Measurements from ENCODE around the gene SCRN1.

The SCRN1 gene

DNA sequence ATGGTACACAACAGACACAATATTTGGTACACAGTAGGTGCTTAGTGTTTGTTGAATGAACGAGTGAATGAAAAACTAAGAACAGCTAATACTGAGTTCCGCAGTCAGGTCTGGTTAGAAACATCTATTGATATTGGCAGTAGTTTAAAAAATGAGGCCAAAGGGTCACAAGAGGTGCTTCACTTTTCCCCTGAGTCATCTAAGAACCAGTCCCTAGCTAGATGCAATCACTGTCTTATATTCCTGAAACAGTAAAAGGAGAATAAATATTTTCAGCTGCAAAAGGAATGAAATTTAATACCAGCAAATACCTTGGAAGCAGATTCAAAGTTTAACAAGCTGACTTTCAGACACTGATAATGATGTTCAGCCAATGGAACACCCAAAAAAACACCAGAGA, 54.5 kb downstream of the SCRN1 start:
- TF ChIP-seq, protein P1, sequence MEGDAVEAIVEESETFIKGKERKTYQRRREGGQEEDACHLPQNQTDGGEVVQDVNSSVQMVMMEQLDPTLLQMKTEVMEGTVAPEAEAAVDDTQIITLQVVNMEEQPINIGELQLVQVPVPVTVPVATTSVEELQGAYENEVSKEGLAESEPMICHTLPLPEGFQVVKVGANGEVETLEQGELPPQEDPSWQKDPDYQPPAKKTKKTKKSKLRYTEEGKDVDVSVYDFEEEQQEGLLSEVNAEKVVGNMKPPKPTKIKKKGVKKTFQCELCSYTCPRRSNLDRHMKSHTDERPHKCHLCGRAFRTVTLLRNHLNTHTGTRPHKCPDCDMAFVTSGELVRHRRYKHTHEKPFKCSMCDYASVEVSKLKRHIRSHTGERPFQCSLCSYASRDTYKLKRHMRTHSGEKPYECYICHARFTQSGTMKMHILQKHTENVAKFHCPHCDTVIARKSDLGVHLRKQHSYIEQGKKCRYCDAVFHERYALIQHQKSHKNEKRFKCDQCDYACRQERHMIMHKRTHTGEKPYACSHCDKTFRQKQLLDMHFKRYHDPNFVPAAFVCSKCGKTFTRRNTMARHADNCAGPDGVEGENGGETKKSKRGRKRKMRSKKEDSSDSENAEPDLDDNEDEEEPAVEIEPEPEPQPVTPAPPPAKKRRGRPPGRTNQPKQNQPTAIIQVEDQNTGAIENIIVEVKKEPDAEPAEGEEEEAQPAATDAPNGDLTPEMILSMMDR (IDR thresholded peaks at IDR 0.05) = no peak
- H3K27ac ChIP-seq = no peak overlapping the region
- DNase-seq (ENCODE audit: low spot score) = no peak
- no peak overlapping the region for H3K4me3 ChIP-seq

DNA sequence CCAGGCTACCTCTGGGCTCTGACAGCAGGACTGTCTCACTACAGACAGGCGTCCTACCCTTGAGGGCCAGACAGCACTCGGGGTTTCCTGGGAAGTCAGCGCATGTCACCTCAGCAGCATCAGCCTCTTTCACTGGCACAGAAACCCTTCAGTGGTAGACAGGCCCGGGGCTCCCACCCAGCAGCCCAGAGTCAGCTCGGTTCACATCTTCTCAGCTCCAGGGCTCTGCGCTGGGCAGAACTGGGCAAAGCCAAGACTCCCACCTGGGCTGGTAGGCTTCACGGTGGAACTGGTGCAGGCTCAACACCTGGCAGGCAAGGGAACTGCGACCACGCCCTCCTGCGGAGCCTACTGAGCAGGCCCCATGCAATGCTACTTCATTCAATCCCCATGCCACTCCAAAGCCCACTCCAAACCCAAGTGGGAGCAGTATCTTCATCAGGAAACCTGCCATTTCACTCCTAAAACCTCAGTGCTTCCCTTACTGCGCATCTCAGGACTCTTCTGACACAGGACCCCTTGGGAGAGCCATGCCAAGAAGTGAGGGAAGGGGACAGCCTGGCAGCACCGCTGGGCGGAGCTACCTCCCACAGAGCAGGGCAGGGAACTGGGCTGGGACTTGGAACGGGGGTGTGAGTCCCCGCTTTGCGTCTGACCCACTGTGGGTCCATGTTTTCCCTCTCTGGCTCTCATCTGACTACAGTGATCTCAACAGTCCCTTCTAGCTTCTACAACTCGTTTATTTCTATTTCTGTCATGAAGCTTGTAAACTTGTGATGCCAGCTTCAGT, 60.4 kb downstream of the SCRN1 start:
- TF ChIP-seq, protein P1 (IDR thresholded peaks at IDR 0.05) = no peak
- no peak for DNase-seq (ENCODE audit: low spot score)
- H3K27ac ChIP-seq = no peak overlapping the region

DNA sequence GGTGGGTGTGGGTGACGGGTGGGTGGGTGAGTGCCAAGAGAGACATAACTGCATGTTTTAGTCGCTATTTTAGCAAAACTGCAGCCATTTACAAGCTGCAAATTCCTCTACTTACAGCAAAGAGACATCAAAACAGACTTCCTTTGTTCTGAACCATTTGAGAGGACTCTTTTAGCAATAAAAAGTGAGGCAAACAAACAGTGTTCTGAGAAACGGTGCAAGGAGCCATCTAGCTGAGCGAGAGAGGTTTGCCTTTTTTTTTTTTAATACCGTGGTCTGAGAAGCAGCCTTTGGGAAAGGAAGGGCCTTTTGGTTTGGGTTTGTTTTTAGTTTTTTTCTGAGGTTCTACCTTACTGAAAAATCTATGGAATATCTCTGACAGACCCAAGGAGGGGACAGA, 62.9 kb downstream of the SCRN1 start:
- Histone ChIP-seq H3K27ac (peak overlapping the region in 1 of 2 donors; percentile 15), H3K4me3 (no peak overlapping the region)
- TF ChIP-seq, protein P1 (IDR thresholded peaks at IDR 0.05) = no peak
- no peak for DNase-seq (ENCODE audit: low spot score)

More for the DNA sequence above, 60.4 kb downstream of the SCRN1 start:
- H3K4me3 ChIP-seq = no peak overlapping the region

DNA sequence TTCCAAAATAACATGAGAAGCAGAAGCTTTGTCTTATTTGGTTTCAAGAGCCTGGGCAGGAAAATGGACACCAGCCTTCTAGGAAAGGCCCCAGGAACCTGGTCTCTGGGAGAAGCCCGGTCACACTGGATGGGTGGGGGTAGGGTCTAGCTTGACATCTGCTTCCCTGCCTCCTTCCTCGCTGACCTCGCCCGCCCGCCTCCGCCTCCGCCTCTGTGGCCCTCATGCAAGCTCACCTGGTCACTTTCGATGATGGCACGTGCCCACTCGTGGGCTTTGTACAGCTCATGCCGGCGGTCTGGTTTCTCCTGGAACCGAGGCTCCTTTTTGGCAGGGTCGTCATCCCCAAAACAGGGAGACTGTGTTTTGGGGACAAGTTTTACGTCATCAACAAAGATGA, 63.4 kb downstream of the SCRN1 start:
- no peak for DNase-seq (ENCODE audit: low spot score)
- no peak overlapping the region for H3K4me3 ChIP-seq
- peak overlapping the region in 1 of 2 donors; percentile 15 for H3K27ac ChIP-seq
- TF ChIP-seq, protein P1 (IDR thresholded peaks at IDR 0.05) = no peak

DNA sequence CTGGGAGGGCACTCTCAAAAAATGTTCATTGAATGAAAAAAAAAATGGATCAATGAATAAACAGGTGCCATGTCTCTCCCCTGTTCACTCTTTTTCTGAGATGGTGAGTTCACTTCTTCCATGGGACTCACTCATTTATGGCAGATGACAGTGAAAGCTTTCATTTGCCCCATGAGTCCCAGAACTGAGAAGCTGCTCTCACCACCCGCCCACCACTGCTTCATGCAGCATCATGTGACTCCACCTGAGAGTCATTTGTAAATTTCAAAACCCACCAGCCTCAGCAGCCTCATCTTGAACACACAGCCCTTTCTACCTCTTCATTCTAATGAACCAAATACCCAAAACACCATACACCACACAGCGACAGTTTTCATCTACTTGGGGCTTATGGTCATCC, 64.9 kb downstream of the SCRN1 start:
- TF ChIP-seq, protein P1 (IDR thresholded peaks at IDR 0.05) = no peak
- no peak overlapping the region for H3K4me3 ChIP-seq
- H3K27ac ChIP-seq = no peak overlapping the region
- no peak for DNase-seq (ENCODE audit: low spot score)

DNA sequence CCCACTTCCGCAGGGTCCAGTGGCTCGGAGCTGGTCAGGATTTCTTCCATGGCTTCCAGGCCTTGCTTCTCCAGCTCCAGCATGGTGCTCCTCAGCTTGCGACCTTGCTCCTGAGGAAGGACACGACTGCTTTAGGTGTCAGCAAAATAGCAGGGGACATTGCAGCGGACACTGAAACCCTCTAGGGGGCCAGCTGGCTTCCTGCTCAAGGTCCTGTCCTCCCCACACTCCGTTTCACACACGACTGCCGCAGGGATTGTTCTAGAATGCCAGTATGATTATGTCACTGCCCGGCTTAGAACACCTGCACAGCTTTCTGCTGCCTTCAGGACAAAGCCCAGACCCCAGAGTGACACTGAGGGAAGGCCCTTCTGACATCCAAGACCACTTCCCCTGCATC, 65.6 kb downstream of the SCRN1 start:
- Histone ChIP-seq H3K27ac (no peak overlapping the region), H3K4me3 (no peak overlapping the region)
- no peak for DNase-seq (ENCODE audit: low spot score)
- TF ChIP-seq, protein P1 (IDR thresholded peaks at IDR 0.05) = no peak
